Activated naive CD8-positive, alpha-beta T cell treated with anti-CD3 and anti-CD28 coated beads, Interleukin-2, amount 10 ng/mL, durations not matched to agents 7 days and 5 days (primary cell): ENCODE results near the gene CTNND2. TPM values are rescaled to one million over a fixed set of nuclear protein-coding genes. Genes with fewer than 3 reads are reported as not detected.

Experiments
- ATAC-seq: fragments of 150-1000 bp; cut with Tn5 transposase; one replicate; pipeline ENCODE4 v1.10.0; 2021; ENCODE audit warnings: low read depth, moderate library complexity
- POLR2A ChIA-PET: fragments of 350-600 bp; sonication (Branson Sonifier 250); formaldehyde crosslinking; loops from one replicate; lab custom pipeline; 2021; ENCODE audit warnings: antibody characterized with exemption; lab: Charles Lee
- DNase-seq: peaks from one replicate; pipeline ENCODE4 v3.0.0; 2021
- H3K27ac Mint-ChIP-seq: one replicate; pipeline ENCODE4 v1.8.0; 2022; ENCODE audit warnings: mild to moderate bottlenecking, mixed read lengths
- H3K27me3 Mint-ChIP-seq: one replicate; pipeline ENCODE4 v1.8.0; 2022; ENCODE audit warnings: mild to moderate bottlenecking, moderate library complexity, mixed read lengths
- H3K36me3 Mint-ChIP-seq: one replicate; pipeline ENCODE4 v1.8.0; 2021; ENCODE audit warnings: mild to moderate bottlenecking, mixed read lengths
- H3K4me1 Mint-ChIP-seq: one replicate; pipeline ENCODE4 v1.8.0; 2021; ENCODE audit warnings: mixed read lengths
- H3K4me3 Mint-ChIP-seq: one replicate; pipeline ENCODE4 v1.8.0; 2022; ENCODE audit warnings: mild to moderate bottlenecking, moderate library complexity, mixed read lengths
- H3K9me3 Mint-ChIP-seq: one replicate; pipeline ENCODE4 v1.8.0; 2021; ENCODE audit warnings: mixed read lengths
- total RNA-seq, 2 experiments: library from RNA; stranded (reverse); gene quantifications; one replicate each; pipeline ENCODE4 v1.2.3, GENCODE V29; 2021

CTNND2 gene
- total RNA-seq, 2 experiments from 2014 or later: not detected

GRCh38 chr5:11607944-11608483 is 296.2 kb downstream of the CTNND2 start:
- DNase-seq: no peak
- POLR2A ChIA-PET: no interaction called here
- peaks cover 2% of the 10 kb centered on the region for H3K27me3 Mint-ChIP-seq
- no peak overlapping the region for H3K27ac Mint-ChIP-seq
- no peaks in the 10 kb centered on the region for H3K9me3 Mint-ChIP-seq
- H3K36me3 Mint-ChIP-seq: no peaks in the 10 kb centered on the region
- no peak overlapping the region for H3K4me3 Mint-ChIP-seq
- H3K4me1 Mint-ChIP-seq: no peaks in the 10 kb centered on the region
- ATAC-seq: no peak

GRCh38 chr5:11602298-11602697 is 301.9 kb downstream of the CTNND2 start:
- DNase-seq (no peak), ATAC-seq (no peak)
- H3K27ac Mint-ChIP-seq: no peak overlapping the region
- H3K9me3 Mint-ChIP-seq: peaks cover 2% of the 10 kb centered on the region
- H3K36me3 Mint-ChIP-seq: no peaks in the 10 kb centered on the region
- H3K4me1 Mint-ChIP-seq: no peaks in the 10 kb centered on the region
- POLR2A ChIA-PET: no interaction called here
- H3K27me3 Mint-ChIP-seq: no peaks in the 10 kb centered on the region
- no peak overlapping the region for H3K4me3 Mint-ChIP-seq

- Mint-ChIP-seq H3K9me3 (peaks cover 2% of the 10 kb centered on the region), H3K27ac (no peak overlapping the region), H3K36me3 (no peaks in the 10 kb centered on the region), H3K4me3 (no peak overlapping the region), H3K4me1 (no peaks in the 10 kb centered on the region), H3K27me3 (no peaks in the 10 kb centered on the region)
- POLR2A ChIA-PET: no interaction called here
- no peak for ATAC-seq
- no peak for DNase-seq
Observed at GRCh38 chr5:11599499-11599898, 304.7 kb downstream of the CTNND2 start.

- Mint-ChIP-seq H3K9me3 (peaks cover 2% of the 10 kb centered on the region), H3K36me3 (no peaks in the 10 kb centered on the region), H3K4me3 (no peak overlapping the region), H3K27me3 (no peaks in the 10 kb centered on the region), H3K4me1 (no peaks in the 10 kb centered on the region), H3K27ac (no peak overlapping the region)
- DNase-seq: no peak
- POLR2A ChIA-PET: no interaction called here
- no peak for ATAC-seq
Observed at GRCh38 chr5:11596657-11597071, 307.6 kb downstream of the CTNND2 start.

GRCh38 chr5:11596185-11596584 is 308.1 kb downstream of the CTNND2 start:
- Mint-ChIP-seq H3K4me1 (no peaks in the 10 kb centered on the region), H3K9me3 (peaks cover 2% of the 10 kb centered on the region), H3K36me3 (no peaks in the 10 kb centered on the region), H3K27ac (no peak overlapping the region), H3K4me3 (no peak overlapping the region), H3K27me3 (no peaks in the 10 kb centered on the region)
- POLR2A ChIA-PET: no interaction called here
- ATAC-seq (no peak), DNase-seq (no peak)

- peaks cover 2% of the 10 kb centered on the region for H3K9me3 Mint-ChIP-seq
- ATAC-seq (no peak), DNase-seq (no peak)
- H3K4me3 Mint-ChIP-seq: no peak overlapping the region
- H3K27ac Mint-ChIP-seq: no peak overlapping the region
- POLR2A ChIA-PET: no interaction called here
- no peaks in the 10 kb centered on the region for H3K4me1 Mint-ChIP-seq
- H3K27me3 Mint-ChIP-seq: no peaks in the 10 kb centered on the region
- H3K36me3 Mint-ChIP-seq: no peaks in the 10 kb centered on the region
Observed at GRCh38 chr5:11595045-11595444, 309.2 kb downstream of the CTNND2 start.

- POLR2A ChIA-PET: no interaction called here
- ATAC-seq: no peak
- Mint-ChIP-seq H3K4me1 (no peaks in the 10 kb centered on the region), H3K27ac (no peak overlapping the region), H3K36me3 (no peaks in the 10 kb centered on the region), H3K27me3 (no peaks in the 10 kb centered on the region), H3K4me3 (no peak overlapping the region), H3K9me3 (no peaks in the 10 kb centered on the region)
- DNase-seq: no peak
Observed at GRCh38 chr5:11594021-11594420, 310.2 kb downstream of the CTNND2 start.

GRCh38 chr5:11590475-11590874 is 313.8 kb downstream of the CTNND2 start:
- no peak overlapping the region for H3K27ac Mint-ChIP-seq
- no peaks in the 10 kb centered on the region for H3K36me3 Mint-ChIP-seq
- no peaks in the 10 kb centered on the region for H3K9me3 Mint-ChIP-seq
- no peak for ATAC-seq
- DNase-seq: no peak
- no peaks in the 10 kb centered on the region for H3K27me3 Mint-ChIP-seq
- POLR2A ChIA-PET: no interaction called here
- no peak overlapping the region for H3K4me3 Mint-ChIP-seq
- no peaks in the 10 kb centered on the region for H3K4me1 Mint-ChIP-seq

GRCh38 chr5:11588803-11589202 is 315.4 kb downstream of the CTNND2 start:
- H3K4me1 Mint-ChIP-seq: no peaks in the 10 kb centered on the region
- DNase-seq: no peak
- no peak overlapping the region for H3K27ac Mint-ChIP-seq
- H3K4me3 Mint-ChIP-seq: no peak overlapping the region
- ATAC-seq: no peak
- no peaks in the 10 kb centered on the region for H3K27me3 Mint-ChIP-seq
- H3K9me3 Mint-ChIP-seq: no peaks in the 10 kb centered on the region
- no peaks in the 10 kb centered on the region for H3K36me3 Mint-ChIP-seq
- POLR2A ChIA-PET: no interaction called here

- Mint-ChIP-seq H3K36me3 (no peaks in the 10 kb centered on the region), H3K4me3 (no peak overlapping the region), H3K27me3 (no peaks in the 10 kb centered on the region), H3K4me1 (no peaks in the 10 kb centered on the region), H3K9me3 (no peaks in the 10 kb centered on the region), H3K27ac (no peak overlapping the region)
- no peak for DNase-seq
- POLR2A ChIA-PET: no interaction called here
- no peak for ATAC-seq
Observed at GRCh38 chr5:11584017-11584416, 320.2 kb downstream of the CTNND2 start.

- POLR2A ChIA-PET: no interaction called here
- ATAC-seq (no peak), DNase-seq (no peak)
- Mint-ChIP-seq H3K4me3 (no peak overlapping the region), H3K27ac (no peak overlapping the region), H3K36me3 (no peaks in the 10 kb centered on the region), H3K9me3 (no peaks in the 10 kb centered on the region), H3K4me1 (no peaks in the 10 kb centered on the region), H3K27me3 (no peaks in the 10 kb centered on the region)
Observed at GRCh38 chr5:11579351-11579750, 324.9 kb downstream of the CTNND2 start.

- Mint-ChIP-seq H3K4me1 (no peaks in the 10 kb centered on the region), H3K27ac (no peak overlapping the region), H3K27me3 (no peaks in the 10 kb centered on the region), H3K36me3 (no peaks in the 10 kb centered on the region), H3K9me3 (no peaks in the 10 kb centered on the region), H3K4me3 (no peak overlapping the region)
- no peak for DNase-seq
- no peak for ATAC-seq
- POLR2A ChIA-PET: no interaction called here
Observed at GRCh38 chr5:11574787-11575186, 329.5 kb downstream of the CTNND2 start.

- no peaks in the 10 kb centered on the region for H3K36me3 Mint-ChIP-seq
- no peaks in the 10 kb centered on the region for H3K27me3 Mint-ChIP-seq
- POLR2A ChIA-PET: no interaction called here
- H3K4me1 Mint-ChIP-seq: no peaks in the 10 kb centered on the region
- no peak overlapping the region for H3K27ac Mint-ChIP-seq
- no peak for DNase-seq
- no peak for ATAC-seq
- H3K9me3 Mint-ChIP-seq: no peaks in the 10 kb centered on the region
- H3K4me3 Mint-ChIP-seq: no peak overlapping the region
Observed at GRCh38 chr5:11573140-11573992, 330.9 kb downstream of the CTNND2 start.

GRCh38 chr5:11564706-11565105 is 339.5 kb downstream of the CTNND2 start:
- H3K9me3 Mint-ChIP-seq: no peaks in the 10 kb centered on the region
- H3K4me1 Mint-ChIP-seq: no peaks in the 10 kb centered on the region
- no peak for DNase-seq
- no peak overlapping the region for H3K27ac Mint-ChIP-seq
- H3K36me3 Mint-ChIP-seq: no peaks in the 10 kb centered on the region
- no peak for ATAC-seq
- POLR2A ChIA-PET: no interaction called here
- H3K27me3 Mint-ChIP-seq: no peaks in the 10 kb centered on the region
- H3K4me3 Mint-ChIP-seq: no peak overlapping the region
